K562 (cell line): ENCODE measurements around the gene CLDN11. TPM values are rescaled to one million over a fixed set of nuclear protein-coding genes. Genes with fewer than 3 reads are reported as not detected.

Experiments
- ARNT ChIP-seq, 2 experiments: fragments of 450-650 bp; IDR thresholded peaks; 2 replicates each; pipeline ENCODE4 v1.6.1; 2016; ENCODE audit warnings: mild to moderate bottlenecking in 1 of 2
- BHLHE40 ChIP-seq: IDR thresholded peaks from 2 replicates; pipeline ENCODE4 v1.6.1; 2011; ENCODE audit warnings: low read length, improper control_type of control experiment
- BRD4 ChIP-seq: fragments of 200-600 bp; sonication (generic); IDR thresholded peaks from 2 replicates; pipeline ENCODE4 v1.6.1; 2017; ENCODE audit warnings: inconsistent platforms
- CBFB ChIP-seq: sonication (generic); formaldehyde crosslinking; IDR thresholded peaks from 2 replicates; pipeline ENCODE4 v1.4.0; 2020; ENCODE audit warnings: mild to moderate bottlenecking, missing genetic modification reagents
- CBX5 ChIP-seq: IDR thresholded peaks from 2 replicates; pipeline ENCODE4 v1.6.1; 2014; ENCODE audit warnings: low read depth, borderline replicate concordance
- CREM ChIP-seq: IDR thresholded peaks from 2 replicates; pipeline ENCODE4 v1.6.1; 2014; ENCODE audit warnings: antibody characterized with exemption, low read depth
- CTBP1 ChIP-seq: fragments of 450-650 bp; IDR thresholded peaks from 2 replicates; pipeline ENCODE4 v1.6.1; 2016; ENCODE audit warnings: borderline replicate concordance
- DMBX1 ChIP-seq: fragments of 250-450 bp; sonication (Bioruptor Pico); IDR thresholded peaks from 2 replicates; pipeline ENCODE4 v1.8.0; 2022; ENCODE audit warnings: inconsistent platforms, mild to moderate bottlenecking, moderate library complexity, borderline replicate concordance
- EGR1 ChIP-seq: fragments of 450-650 bp; conservative IDR thresholded peaks from 2 replicates; pipeline ENCODE4 v1.6.1; 2017; ENCODE audit warnings: mild to moderate bottlenecking
- ELF4 ChIP-seq: fragments of 450-650 bp; formaldehyde crosslinking; IDR thresholded peaks from 2 replicates; pipeline ENCODE4 v1.4.0; 2022; ENCODE audit warnings: missing genetic modification characterization
- GTF2A2 ChIP-seq: IDR thresholded peaks from 2 replicates; pipeline ENCODE4 v1.6.1; 2016; ENCODE audit warnings: mild to moderate bottlenecking, missing genetic modification characterization, missing compliant biosample characterization
- KAT7 ChIP-seq: sonication (generic); formaldehyde crosslinking; IDR thresholded peaks from 2 replicates; pipeline ENCODE4 v1.8.0; 2022; ENCODE audit warnings: missing genetic modification reagents, mild to moderate bottlenecking, borderline replicate concordance
- KLF10 ChIP-seq: fragments of 250-450 bp; sonication (Bioruptor Pico); IDR thresholded peaks from 2 replicates; pipeline ENCODE4 v1.6.1; 2021; ENCODE audit warnings: matching md5 sums
- MAZ ChIP-seq, 2 experiments: fragments of 450-650 bp in 1 of 2; sonication (generic) in 1 of 2; formaldehyde crosslinking; IDR thresholded peaks in 1 of 2; conservative IDR thresholded peaks in 1 of 2; 2 replicates each; pipeline versions ENCODE4 v1.4.0 to v1.5.0; 2020; ENCODE audit warnings: mild to moderate bottlenecking in 1 of 2, missing genetic modification reagents in 1 of 2
- MTA2 ChIP-seq: fragments of 450-650 bp; IDR thresholded peaks from 2 replicates; pipeline ENCODE4 v1.6.1; 2016; ENCODE audit warnings: low read depth
- MYNN ChIP-seq, 2 experiments: sonication (generic); formaldehyde crosslinking in 1 of 2; IDR thresholded peaks; 2 replicates each; pipeline versions ENCODE4 v1.5.0 to v1.6.1; 2016 to 2020; ENCODE audit warnings: antibody characterized with exemption in 1 of 2, missing genetic modification reagents in 1 of 2
- PHF21A ChIP-seq: fragments of 450-650 bp; IDR thresholded peaks from 2 replicates; pipeline ENCODE4 v1.6.1; 2017; ENCODE audit warnings: low read depth, borderline replicate concordance
- SMARCA4 ChIP-seq: fragments of 450-650 bp; IDR thresholded peaks from 2 replicates; pipeline ENCODE4 v1.6.1; 2016
- SOX6 ChIP-seq: fragments of 450-650 bp; IDR thresholded peaks from 2 replicates; pipeline ENCODE4 v1.6.1; 2014; ENCODE audit warnings: mild to moderate bottlenecking
- THRAP3 ChIP-seq: fragments of 450-650 bp; IDR thresholded peaks from 2 replicates; pipeline ENCODE4 v1.6.1; 2016; ENCODE audit warnings: mild to moderate bottlenecking, inconsistent platforms, borderline replicate concordance
- ZBTB1 ChIP-seq: sonication (generic); formaldehyde crosslinking; IDR thresholded peaks from 2 replicates; pipeline ENCODE4 v1.8.1; 2023; ENCODE audit warnings: missing genetic modification reagents, low read depth, mild to moderate bottlenecking, borderline replicate concordance
- ZBTB33 ChIP-seq: sonication (generic); formaldehyde crosslinking; IDR thresholded peaks from 2 replicates; pipeline ENCODE4 v1.8.1; 2023; ENCODE audit warnings: mild to moderate bottlenecking, missing genetic modification reagents
- ZKSCAN8 ChIP-seq: fragments of 200-800 bp; sonication (Bioruptor generic); IDR thresholded peaks from 2 replicates; pipeline ENCODE4 v1.6.1; 2016; ENCODE audit warnings: missing genetic modification characterization, missing compliant biosample characterization
- ZNF589 ChIP-seq: fragments of 200-800 bp; sonication (Bioruptor generic); IDR thresholded peaks from 2 replicates; pipeline ENCODE4 v1.6.1; 2016; ENCODE audit warnings: low read depth, missing genetic modification characterization, missing compliant biosample characterization
- ZNF668 ChIP-seq: fragments of 250-450 bp; sonication (Bioruptor Pico); IDR thresholded peaks from 2 replicates; pipeline ENCODE4 v1.8.0; 2022; ENCODE audit warnings: mild to moderate bottlenecking, inconsistent platforms
- ZNF695 ChIP-seq: fragments of 450-650 bp; formaldehyde crosslinking; IDR thresholded peaks from 2 replicates; pipeline ENCODE4 v1.4.0; 2020; ENCODE audit warnings: mild to moderate bottlenecking, moderate library complexity
- polyA plus RNA-seq, 8 experiments: library from polyadenylated mRNA; depleted of rRNA in 4 of 8; stranded (reverse) in 5 of 8; unstranded in 3 of 8; fragments of >200 nt; fragmentation: Nextera tagmentation in 2 of 8; fragmentation: Illumina TruSeq in 1 of 8; extraction: Ambion mirVana in 2 of 8; extraction: Trizol in 1 of 8; gene quantifications; 2 replicates each; pipeline versions ENCODE4 v1.2.1 to v1.2.3, GENCODE V29; 2011 to 2014; ENCODE audit warnings: inconsistent platforms in 1 of 8, missing spikeins in 1 of 8
- total RNA-seq, 7 experiments: library from RNA; depleted of rRNA in 6 of 7; stranded (reverse); fragments of >200 nt in 6 of 7; fragmentation: Illumina TruSeq in 2 of 7; extraction: Trizol in 2 of 7; gene quantifications; 2 replicates each; pipeline versions ENCODE4 v1.2.1 to v1.2.3, GENCODE V29; 2011 to 2021; ENCODE audit warnings: low replicate concordance in 1 of 7
- TF ChIP-seq, protein P1 (sequence below): sonication (generic); formaldehyde crosslinking; IDR thresholded peaks from 2 replicates; pipeline ENCODE4 v1.8.1; 2022; ENCODE audit warnings: missing genetic modification reagents
- TF ChIP-seq, protein P2 (sequence below): fragments of 450-650 bp; IDR thresholded peaks from 2 replicates; pipeline ENCODE4 v1.6.1; 2014; ENCODE audit warnings: low read depth, mild to moderate bottlenecking, moderate library complexity, borderline replicate concordance

Gene CLDN11
- total and polyA plus RNA-seq, 9 of the 15 experiments (the other 6 are each of a cell fraction or from before 2014, with no cell fraction given) = 0.05 to 0.41 (median 0.18) TPM; not detected in 1

GRCh38 chr3:170414202-170414663 is 4.4 kb upstream of the CLDN11 start (continued):
- TF ChIP-seq SOX6 = 0 out of 2 replicates have a peak, but pooled peaks have one; percentile 13
- TF ChIP-seq ELF4 = no peak
- TF ChIP-seq SMARCA4 = no peak
- TF ChIP-seq GTF2A2 = no peak
- no peak for TF ChIP-seq MYNN (IDR thresholded peaks at IDR 0.05)
- TF ChIP-seq MYNN (CRISPR knock-in tag; IDR thresholded peaks at IDR 0.05) = no peak
- peak in 1 of 2 experiments; percentile 59; a peak in 2 of 4 replicates for TF ChIP-seq MAZ (CRISPR knock-in tag; conservative IDR thresholded peaks at IDR 0.05 in 1 of 2, IDR thresholded peaks at IDR 0.05 in 1 of 2)
- no peak for TF ChIP-seq PHF21A
- 0 out of 2 replicates have a peak, but pooled peaks have one; percentile 12 for TF ChIP-seq CTBP1
- no peak for TF ChIP-seq MTA2
- TF ChIP-seq ZNF695 = no peak
- no peak for TF ChIP-seq CBX5
- no peak for TF ChIP-seq BHLHE40
- TF ChIP-seq EGR1 = no peak
- no peak for TF ChIP-seq THRAP3
- TF ChIP-seq BRD4 = no peak
- TF ChIP-seq, protein P1, sequence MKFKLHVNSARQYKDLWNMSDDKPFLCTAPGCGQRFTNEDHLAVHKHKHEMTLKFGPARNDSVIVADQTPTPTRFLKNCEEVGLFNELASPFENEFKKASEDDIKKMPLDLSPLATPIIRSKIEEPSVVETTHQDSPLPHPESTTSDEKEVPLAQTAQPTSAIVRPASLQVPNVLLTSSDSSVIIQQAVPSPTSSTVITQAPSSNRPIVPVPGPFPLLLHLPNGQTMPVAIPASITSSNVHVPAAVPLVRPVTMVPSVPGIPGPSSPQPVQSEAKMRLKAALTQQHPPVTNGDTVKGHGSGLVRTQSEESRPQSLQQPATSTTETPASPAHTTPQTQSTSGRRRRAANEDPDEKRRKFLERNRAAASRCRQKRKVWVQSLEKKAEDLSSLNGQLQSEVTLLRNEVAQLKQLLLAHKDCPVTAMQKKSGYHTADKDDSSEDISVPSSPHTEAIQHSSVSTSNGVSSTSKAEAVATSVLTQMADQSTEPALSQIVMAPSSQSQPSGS (CRISPR knock-in tag) = no peak
- no peak for TF ChIP-seq ZKSCAN8 (CRISPR knock-in tag)
- TF ChIP-seq, protein P2, sequence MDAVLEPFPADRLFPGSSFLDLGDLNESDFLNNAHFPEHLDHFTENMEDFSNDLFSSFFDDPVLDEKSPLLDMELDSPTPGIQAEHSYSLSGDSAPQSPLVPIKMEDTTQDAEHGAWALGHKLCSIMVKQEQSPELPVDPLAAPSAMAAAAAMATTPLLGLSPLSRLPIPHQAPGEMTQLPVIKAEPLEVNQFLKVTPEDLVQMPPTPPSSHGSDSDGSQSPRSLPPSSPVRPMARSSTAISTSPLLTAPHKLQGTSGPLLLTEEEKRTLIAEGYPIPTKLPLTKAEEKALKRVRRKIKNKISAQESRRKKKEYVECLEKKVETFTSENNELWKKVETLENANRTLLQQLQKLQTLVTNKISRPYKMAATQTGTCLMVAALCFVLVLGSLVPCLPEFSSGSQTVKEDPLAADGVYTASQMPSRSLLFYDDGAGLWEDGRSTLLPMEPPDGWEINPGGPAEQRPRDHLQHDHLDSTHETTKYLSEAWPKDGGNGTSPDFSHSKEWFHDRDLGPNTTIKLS = no peak
- no peak for TF ChIP-seq ZBTB1 (CRISPR knock-in tag)
- no peak for TF ChIP-seq CBFB (CRISPR knock-in tag)
- no peak for TF ChIP-seq ZNF589 (CRISPR knock-in tag)
- no peak for TF ChIP-seq ZBTB33 (CRISPR knock-in tag)
- TF ChIP-seq ARNT (IDR thresholded peaks at IDR 0.05) = 0 out of 4 replicates have a peak, but pooled peaks of 1 of the 2 experiments have one; percentile 28
- no peak for TF ChIP-seq DMBX1 (CRISPR knock-in tag)
- TF ChIP-seq KAT7 = no peak
- TF ChIP-seq KLF10 (CRISPR knock-in tag) = no peak
- TF ChIP-seq CREM = 0 out of 2 replicates have a peak, but pooled peaks have one; percentile 4
- TF ChIP-seq ZNF668 (CRISPR knock-in tag) = no peak
